ENCODE data around the gene HNF4A. TPM values are rescaled to one million over a fixed set of nuclear protein-coding genes. Genes with fewer than 3 reads are reported as not detected.

The HNF4A gene
- total and polyA plus RNA-seq, 2 of the 13 experiments (the other 11 are each of a cell fraction or from before 2014, with no cell fraction given) = 80.9 to 169 TPM

DNA sequence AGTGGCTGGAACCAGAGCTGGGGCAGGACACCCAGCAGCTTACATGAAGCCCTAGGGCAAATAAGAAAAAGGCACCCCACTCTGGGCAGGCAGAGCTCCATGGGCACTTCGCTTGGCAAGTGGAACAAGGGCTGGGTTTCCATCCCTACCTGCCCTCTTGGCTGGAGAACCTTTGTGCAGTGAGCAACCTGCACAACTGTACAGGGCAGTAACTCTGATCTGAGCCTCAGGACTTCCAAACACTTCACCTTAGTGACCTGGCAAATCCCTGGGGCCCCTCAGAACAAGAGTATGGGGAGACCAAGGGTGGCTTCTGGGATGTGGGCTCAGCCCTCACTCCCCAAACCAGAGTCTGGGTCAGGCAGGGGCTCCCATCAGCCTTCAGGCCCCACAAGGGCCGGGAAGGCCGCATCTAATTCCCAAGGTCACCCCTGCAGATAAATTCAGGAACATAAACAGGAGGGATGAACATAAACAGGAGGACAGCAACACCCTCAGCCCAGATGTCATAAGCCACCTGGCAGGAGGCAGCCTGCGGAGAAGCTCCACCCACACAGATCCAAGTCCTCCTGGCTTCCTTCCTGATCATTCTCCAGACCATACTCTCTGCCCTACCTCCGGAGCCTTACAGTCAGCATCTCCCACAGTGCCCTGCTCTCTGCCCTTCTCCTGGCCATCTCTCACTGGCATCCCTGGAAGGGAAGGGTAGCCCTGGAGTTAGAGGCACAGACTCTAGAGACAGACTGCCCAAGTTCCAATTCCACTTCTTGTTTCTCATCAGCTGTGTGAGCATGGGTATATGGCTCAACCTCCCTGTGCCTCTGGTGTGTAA lies 37.5 kb downstream of the HNF4A start (continued):
- TF ChIP-seq, protein P1, sequence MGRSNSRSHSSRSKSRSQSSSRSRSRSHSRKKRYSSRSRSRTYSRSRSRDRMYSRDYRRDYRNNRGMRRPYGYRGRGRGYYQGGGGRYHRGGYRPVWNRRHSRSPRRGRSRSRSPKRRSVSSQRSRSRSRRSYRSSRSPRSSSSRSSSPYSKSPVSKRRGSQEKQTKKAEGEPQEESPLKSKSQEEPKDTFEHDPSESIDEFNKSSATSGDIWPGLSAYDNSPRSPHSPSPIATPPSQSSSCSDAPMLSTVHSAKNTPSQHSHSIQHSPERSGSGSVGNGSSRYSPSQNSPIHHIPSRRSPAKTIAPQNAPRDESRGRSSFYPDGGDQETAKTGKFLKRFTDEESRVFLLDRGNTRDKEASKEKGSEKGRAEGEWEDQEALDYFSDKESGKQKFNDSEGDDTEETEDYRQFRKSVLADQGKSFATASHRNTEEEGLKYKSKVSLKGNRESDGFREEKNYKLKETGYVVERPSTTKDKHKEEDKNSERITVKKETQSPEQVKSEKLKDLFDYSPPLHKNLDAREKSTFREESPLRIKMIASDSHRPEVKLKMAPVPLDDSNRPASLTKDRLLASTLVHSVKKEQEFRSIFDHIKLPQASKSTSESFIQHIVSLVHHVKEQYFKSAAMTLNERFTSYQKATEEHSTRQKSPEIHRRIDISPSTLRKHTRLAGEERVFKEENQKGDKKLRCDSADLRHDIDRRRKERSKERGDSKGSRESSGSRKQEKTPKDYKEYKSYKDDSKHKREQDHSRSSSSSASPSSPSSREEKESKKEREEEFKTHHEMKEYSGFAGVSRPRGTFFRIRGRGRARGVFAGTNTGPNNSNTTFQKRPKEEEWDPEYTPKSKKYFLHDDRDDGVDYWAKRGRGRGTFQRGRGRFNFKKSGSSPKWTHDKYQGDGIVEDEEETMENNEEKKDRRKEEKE (IDR thresholded peaks at IDR 0.05) = no peak
- TF ChIP-seq ZEB1 (IDR thresholded peaks at IDR 0.05; ENCODE audit: insufficient replicate concordance, low read depth) = peak; percentile 2
- no peak; the same call in 1 of the 2 replicates for TF ChIP-seq ZMYM2 (CRISPR knock-in tag; IDR thresholded peaks at IDR 0.05)
- TF ChIP-seq, protein P2, sequence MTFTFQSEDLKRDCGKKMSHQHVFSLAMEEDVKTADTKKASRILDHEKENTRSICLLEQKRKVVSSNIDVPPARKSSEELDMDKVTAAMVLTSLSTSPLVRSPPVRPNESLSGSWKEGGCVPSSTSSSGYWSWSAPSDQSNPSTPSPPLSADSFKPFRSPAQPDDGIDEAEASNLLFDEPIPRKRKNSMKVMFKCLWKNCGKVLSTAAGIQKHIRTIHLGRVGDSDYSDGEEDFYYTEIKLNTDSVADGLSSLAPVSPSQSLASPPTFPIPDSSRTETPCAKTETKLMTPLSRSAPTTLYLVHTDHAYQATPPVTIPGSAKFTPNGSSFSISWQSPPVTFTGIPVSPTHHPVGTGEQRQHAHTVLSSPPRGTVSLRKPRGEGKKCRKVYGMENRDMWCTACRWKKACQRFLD (CRISPR knock-in tag; IDR thresholded peaks at IDR 0.05; ENCODE audit: borderline replicate concordance) = no peak
- TF ChIP-seq TSC22D2 (CRISPR knock-in tag; IDR thresholded peaks at IDR 0.05; ENCODE audit: borderline replicate concordance) = no peak
- TF ChIP-seq, protein P3, sequence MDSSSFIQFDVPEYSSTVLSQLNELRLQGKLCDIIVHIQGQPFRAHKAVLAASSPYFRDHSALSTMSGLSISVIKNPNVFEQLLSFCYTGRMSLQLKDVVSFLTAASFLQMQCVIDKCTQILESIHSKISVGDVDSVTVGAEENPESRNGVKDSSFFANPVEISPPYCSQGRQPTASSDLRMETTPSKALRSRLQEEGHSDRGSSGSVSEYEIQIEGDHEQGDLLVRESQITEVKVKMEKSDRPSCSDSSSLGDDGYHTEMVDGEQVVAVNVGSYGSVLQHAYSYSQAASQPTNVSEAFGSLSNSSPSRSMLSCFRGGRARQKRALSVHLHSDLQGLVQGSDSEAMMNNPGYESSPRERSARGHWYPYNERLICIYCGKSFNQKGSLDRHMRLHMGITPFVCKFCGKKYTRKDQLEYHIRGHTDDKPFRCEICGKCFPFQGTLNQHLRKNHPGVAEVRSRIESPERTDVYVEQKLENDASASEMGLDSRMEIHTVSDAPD (CRISPR knock-in tag; IDR thresholded peaks at IDR 0.05) = peak; percentile 37; the same call in 1 of the 2 replicates
- no peak for TF ChIP-seq ZNF83 (CRISPR knock-in tag; IDR thresholded peaks at IDR 0.05; ENCODE audit: borderline replicate concordance)
- no peak for TF ChIP-seq TP53 (CRISPR knock-in tag; conservative IDR thresholded peaks at IDR 0.05)
- TF ChIP-seq ZNF720 (CRISPR knock-in tag; IDR thresholded peaks at IDR 0.05) = no peak
- TF ChIP-seq GZF1 (CRISPR knock-in tag; IDR thresholded peaks at IDR 0.05) = no peak
- peak; percentile 74 for TF ChIP-seq RBFOX2 (IDR thresholded peaks at IDR 0.05; ENCODE audit: low read depth, low read length)
- TF ChIP-seq NFYC (CRISPR knock-in tag; IDR thresholded peaks at IDR 0.05) = no peak
- TF ChIP-seq NR1H2 (CRISPR knock-in tag; IDR thresholded peaks at IDR 0.05; ENCODE audit: borderline replicate concordance, low read depth) = no peak; the same call in 1 of the 2 replicates
- no peak for TF ChIP-seq ZFP1 (CRISPR knock-in tag; IDR thresholded peaks at IDR 0.05)
- TF ChIP-seq, protein P4, sequence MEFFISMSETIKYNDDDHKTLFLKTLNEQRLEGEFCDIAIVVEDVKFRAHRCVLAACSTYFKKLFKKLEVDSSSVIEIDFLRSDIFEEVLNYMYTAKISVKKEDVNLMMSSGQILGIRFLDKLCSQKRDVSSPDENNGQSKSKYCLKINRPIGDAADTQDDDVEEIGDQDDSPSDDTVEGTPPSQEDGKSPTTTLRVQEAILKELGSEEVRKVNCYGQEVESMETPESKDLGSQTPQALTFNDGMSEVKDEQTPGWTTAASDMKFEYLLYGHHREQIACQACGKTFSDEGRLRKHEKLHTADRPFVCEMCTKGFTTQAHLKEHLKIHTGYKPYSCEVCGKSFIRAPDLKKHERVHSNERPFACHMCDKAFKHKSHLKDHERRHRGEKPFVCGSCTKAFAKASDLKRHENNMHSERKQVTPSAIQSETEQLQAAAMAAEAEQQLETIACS (CRISPR knock-in tag; IDR thresholded peaks at IDR 0.05) = no peak; the same call in 1 of the 2 replicates
- TF ChIP-seq NFIC (IDR thresholded peaks at IDR 0.05; ENCODE audit: low read length) = no peak
- TF ChIP-seq TCF12 (IDR thresholded peaks at IDR 0.05) = no peak
- no peak for TF ChIP-seq TCF12 (CRISPR knock-in tag; IDR thresholded peaks at IDR 0.05)
- TF ChIP-seq ZNF773 (CRISPR knock-in tag; IDR thresholded peaks at IDR 0.05; ENCODE audit: borderline replicate concordance) = no peak
- peak; percentile 89 for TF ChIP-seq SAP130 (CRISPR knock-in tag; IDR thresholded peaks at IDR 0.05; ENCODE audit: low read depth)
- TF ChIP-seq, protein P5, sequence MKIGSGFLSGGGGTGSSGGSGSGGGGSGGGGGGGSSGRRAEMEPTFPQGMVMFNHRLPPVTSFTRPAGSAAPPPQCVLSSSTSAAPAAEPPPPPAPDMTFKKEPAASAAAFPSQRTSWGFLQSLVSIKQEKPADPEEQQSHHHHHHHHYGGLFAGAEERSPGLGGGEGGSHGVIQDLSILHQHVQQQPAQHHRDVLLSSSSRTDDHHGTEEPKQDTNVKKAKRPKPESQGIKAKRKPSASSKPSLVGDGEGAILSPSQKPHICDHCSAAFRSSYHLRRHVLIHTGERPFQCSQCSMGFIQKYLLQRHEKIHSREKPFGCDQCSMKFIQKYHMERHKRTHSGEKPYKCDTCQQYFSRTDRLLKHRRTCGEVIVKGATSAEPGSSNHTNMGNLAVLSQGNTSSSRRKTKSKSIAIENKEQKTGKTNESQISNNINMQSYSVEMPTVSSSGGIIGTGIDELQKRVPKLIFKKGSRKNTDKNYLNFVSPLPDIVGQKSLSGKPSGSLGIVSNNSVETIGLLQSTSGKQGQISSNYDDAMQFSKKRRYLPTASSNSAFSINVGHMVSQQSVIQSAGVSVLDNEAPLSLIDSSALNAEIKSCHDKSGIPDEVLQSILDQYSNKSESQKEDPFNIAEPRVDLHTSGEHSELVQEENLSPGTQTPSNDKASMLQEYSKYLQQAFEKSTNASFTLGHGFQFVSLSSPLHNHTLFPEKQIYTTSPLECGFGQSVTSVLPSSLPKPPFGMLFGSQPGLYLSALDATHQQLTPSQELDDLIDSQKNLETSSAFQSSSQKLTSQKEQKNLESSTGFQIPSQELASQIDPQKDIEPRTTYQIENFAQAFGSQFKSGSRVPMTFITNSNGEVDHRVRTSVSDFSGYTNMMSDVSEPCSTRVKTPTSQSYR (CRISPR knock-in tag; IDR thresholded peaks at IDR 0.05; ENCODE audit: borderline replicate concordance) = no peak
